ENCODE measurements around the gene DNAJC15. TPM values are rescaled to one million over a fixed set of nuclear protein-coding genes. Genes with fewer than 3 reads are reported as not detected.

Gene DNAJC15
- total RNA-seq, 1 experiment from 2014 or later: 10.8 TPM

DNA sequence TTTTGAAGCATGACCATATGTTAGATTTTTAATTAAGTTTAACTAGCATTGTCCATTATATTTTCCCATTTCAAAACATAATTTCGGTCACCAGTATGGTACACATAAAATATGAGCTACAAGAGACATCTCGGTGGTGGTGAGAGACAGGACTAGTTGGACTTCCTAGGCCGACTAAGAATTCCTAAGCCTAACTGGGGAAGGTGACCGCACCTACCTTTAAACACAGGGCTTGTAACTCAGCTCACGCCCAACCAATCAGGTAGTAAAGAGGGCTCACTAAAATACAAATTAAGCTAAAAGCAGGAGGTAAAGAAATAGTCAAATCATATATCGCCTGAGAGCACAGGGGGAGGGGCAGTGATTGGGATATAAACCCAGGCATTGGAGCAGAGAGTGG is 22.9 kb downstream of the DNAJC15 start:
- no peak overlapping the region for H3K9ac ChIP-seq (ENCODE audit: low read length)
- TF ChIP-seq, protein P1, sequence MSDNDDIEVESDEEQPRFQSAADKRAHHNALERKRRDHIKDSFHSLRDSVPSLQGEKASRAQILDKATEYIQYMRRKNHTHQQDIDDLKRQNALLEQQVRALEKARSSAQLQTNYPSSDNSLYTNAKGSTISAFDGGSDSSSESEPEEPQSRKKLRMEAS (IDR thresholded peaks at IDR 0.05): no peak
- TF ChIP-seq FOSL1 (IDR thresholded peaks at IDR 0.05; ENCODE audit: low read depth): no peak
- no peak for TF ChIP-seq POLR2AphosphoS5 (IDR thresholded peaks at IDR 0.05; ENCODE audit: low read depth, low read length)
- TF ChIP-seq, protein P2, sequence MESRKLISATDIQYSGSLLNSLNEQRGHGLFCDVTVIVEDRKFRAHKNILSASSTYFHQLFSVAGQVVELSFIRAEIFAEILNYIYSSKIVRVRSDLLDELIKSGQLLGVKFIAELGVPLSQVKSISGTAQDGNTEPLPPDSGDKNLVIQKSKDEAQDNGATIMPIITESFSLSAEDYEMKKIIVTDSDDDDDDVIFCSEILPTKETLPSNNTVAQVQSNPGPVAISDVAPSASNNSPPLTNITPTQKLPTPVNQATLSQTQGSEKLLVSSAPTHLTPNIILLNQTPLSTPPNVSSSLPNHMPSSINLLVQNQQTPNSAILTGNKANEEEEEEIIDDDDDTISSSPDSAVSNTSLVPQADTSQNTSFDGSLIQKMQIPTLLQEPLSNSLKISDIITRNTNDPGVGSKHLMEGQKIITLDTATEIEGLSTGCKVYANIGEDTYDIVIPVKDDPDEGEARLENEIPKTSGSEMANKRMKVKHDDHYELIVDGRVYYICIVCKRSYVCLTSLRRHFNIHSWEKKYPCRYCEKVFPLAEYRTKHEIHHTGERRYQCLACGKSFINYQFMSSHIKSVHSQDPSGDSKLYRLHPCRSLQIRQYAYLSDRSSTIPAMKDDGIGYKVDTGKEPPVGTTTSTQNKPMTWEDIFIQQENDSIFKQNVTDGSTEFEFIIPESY (IDR thresholded peaks at IDR 0.05; ENCODE audit: extremely low read depth, insufficient replicate concordance, low read length): no peak
- no peak for TF ChIP-seq ZNF274 (IDR thresholded peaks at IDR 0.05; ENCODE audit: low read depth, low read length)
- TF ChIP-seq EZH2phosphoT487 (IDR thresholded peaks at IDR 0.05; ENCODE audit: borderline replicate concordance): no peak
- TF ChIP-seq SIN3A (IDR thresholded peaks at IDR 0.05; ENCODE audit: low read depth): no peak
- no peak for TF ChIP-seq JUND (IDR thresholded peaks at IDR 0.05)
- no peak for TF ChIP-seq SRF (IDR thresholded peaks at IDR 0.05; ENCODE audit: low read depth)
- peaks cover 9% of the 10 kb centered on the region; the same call in 1 of the 2 replicates for H3K79me2 ChIP-seq (ENCODE audit: insufficient read depth, low read length)
- no peak overlapping the region for H3K4me2 ChIP-seq (ENCODE audit: low read length)
- no peak overlapping the region for H3K27ac ChIP-seq (ENCODE audit: low read depth, low read length)
- no peaks in the 10 kb centered on the region for H3K27me3 ChIP-seq (ENCODE audit: insufficient read depth, low read length)
- ChIA-PET CTCF (no interaction called here), POLR2A (no interaction called here), RAD21 (ENCODE audit: low non-redundant PET in 1 of 2, low total read pairs in 2 of 2, uncharacterized antibody in 2 of 2, unreplicated experiment in 2 of 2) (no interaction called here)
- no peaks in the 10 kb centered on the region for H3K36me3 ChIP-seq (ENCODE audit: control insufficient read depth in 1 of 2, insufficient read depth in 2 of 2, low read length in 2 of 2)
- H3K9me2 ChIP-seq (ENCODE audit: insufficient read depth): no peaks in the 10 kb centered on the region
- BruUV-seq (replicated peaks): no TSS peak
- no peak overlapping the region for H3K4me3 ChIP-seq (replicated peaks in 1 of 2; ENCODE audit: low read depth in 1 of 2, low read length in 2 of 2)
- H3K9me3 ChIP-seq (ENCODE audit: control insufficient read depth in 1 of 2, insufficient read depth in 1 of 2, low read depth in 1 of 2, low read length in 2 of 2): no peaks in the 10 kb centered on the region
- H3K4me1 ChIP-seq (ENCODE audit: control insufficient read depth in 1 of 2, insufficient read depth in 2 of 2, low read length in 2 of 2): peaks cover 13 to 25% of the 10 kb centered on the region in 2 experiments
- intact Hi-C loops (cut with micrococcal nuclease): no loop called here
- ATAC-seq (no peak), DNase-seq (ENCODE audit: low read depth, low spot score) (no peak)
- no peak overlapping the region for H2AFZ ChIP-seq (ENCODE audit: low read depth, low read length, poor library complexity, severe bottlenecking)
- no peaks in the 10 kb centered on the region for H4K20me1 ChIP-seq (ENCODE audit: insufficient read depth)

Data from HCT116 (cell line).